NB4 (cell line): Measurements from ENCODE around the gene C2CD2.

Experiments
- DNase-seq: peaks from one replicate; pipeline ENCODE4 v3.0.0; 2010; ENCODE audit warnings: low read depth
- H3K4me3 ChIP-seq: one replicate; pipeline ENCODE4 v1.5.1; 2011; ENCODE audit warnings: mild to moderate bottlenecking, low read depth, low read length, moderate library complexity
- MYC ChIP-seq: IDR thresholded peaks from 2 replicates; pipeline ENCODE4 v1.6.1; 2011; ENCODE audit warnings: low read depth, low read length
- POLR2A ChIP-seq: IDR thresholded peaks from 2 replicates; pipeline ENCODE4 v1.6.1; 2011; ENCODE audit warnings: mild to moderate bottlenecking; ENCODE audit not compliant: insufficient read length; ENCODE audit errors: extremely low read depth
- TF ChIP-seq, protein P1 (sequence below): IDR thresholded peaks from 2 replicates; pipeline ENCODE4 v1.6.1; 2011; ENCODE audit warnings: low read depth, low read length
- TF ChIP-seq, protein P2 (sequence below): IDR thresholded peaks from one replicate; pipeline ENCODE4 v1.5.1; 2012; ENCODE audit warnings: low read depth, low read length

C2CD2 gene

DNA sequence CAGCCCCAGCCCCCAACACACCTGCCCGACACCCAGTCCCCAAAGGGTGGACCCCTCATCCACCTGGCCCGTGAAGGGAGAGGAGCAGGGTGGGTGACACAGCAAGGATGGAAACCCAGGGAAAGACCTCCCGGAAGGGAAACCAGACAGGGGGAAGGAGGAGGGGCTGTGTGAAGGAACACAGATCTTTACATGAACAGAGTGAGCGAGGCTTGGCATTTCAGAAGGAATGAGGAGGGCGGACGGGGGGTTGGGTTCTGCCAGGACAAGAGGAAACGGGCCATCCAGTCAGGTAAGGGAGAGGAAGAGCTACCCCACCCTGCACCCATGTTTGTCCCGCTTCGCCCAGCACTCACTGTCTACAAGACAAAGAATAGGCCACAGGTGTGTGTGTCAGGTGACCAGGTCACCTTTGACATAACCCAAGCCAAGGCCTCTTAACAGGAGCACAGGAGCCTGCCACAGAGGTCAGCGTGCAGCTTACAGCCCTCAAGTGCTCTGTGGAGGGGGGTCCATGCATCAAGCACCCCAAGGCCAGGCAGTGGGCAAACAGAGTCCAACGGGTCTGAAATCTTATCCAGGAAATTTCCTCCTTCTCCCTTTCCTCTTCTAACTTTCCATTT, 56.7 kb downstream of the C2CD2 start:
- DNase-seq, result no peak
- TF ChIP-seq MYC (no peak), POLR2A (no peak)
- TF ChIP-seq, protein P1, sequence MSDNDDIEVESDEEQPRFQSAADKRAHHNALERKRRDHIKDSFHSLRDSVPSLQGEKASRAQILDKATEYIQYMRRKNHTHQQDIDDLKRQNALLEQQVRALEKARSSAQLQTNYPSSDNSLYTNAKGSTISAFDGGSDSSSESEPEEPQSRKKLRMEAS, result no peak
- TF ChIP-seq, protein P2, sequence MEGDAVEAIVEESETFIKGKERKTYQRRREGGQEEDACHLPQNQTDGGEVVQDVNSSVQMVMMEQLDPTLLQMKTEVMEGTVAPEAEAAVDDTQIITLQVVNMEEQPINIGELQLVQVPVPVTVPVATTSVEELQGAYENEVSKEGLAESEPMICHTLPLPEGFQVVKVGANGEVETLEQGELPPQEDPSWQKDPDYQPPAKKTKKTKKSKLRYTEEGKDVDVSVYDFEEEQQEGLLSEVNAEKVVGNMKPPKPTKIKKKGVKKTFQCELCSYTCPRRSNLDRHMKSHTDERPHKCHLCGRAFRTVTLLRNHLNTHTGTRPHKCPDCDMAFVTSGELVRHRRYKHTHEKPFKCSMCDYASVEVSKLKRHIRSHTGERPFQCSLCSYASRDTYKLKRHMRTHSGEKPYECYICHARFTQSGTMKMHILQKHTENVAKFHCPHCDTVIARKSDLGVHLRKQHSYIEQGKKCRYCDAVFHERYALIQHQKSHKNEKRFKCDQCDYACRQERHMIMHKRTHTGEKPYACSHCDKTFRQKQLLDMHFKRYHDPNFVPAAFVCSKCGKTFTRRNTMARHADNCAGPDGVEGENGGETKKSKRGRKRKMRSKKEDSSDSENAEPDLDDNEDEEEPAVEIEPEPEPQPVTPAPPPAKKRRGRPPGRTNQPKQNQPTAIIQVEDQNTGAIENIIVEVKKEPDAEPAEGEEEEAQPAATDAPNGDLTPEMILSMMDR, result no peak
- no peak overlapping the region for H3K4me3 ChIP-seq

DNA sequence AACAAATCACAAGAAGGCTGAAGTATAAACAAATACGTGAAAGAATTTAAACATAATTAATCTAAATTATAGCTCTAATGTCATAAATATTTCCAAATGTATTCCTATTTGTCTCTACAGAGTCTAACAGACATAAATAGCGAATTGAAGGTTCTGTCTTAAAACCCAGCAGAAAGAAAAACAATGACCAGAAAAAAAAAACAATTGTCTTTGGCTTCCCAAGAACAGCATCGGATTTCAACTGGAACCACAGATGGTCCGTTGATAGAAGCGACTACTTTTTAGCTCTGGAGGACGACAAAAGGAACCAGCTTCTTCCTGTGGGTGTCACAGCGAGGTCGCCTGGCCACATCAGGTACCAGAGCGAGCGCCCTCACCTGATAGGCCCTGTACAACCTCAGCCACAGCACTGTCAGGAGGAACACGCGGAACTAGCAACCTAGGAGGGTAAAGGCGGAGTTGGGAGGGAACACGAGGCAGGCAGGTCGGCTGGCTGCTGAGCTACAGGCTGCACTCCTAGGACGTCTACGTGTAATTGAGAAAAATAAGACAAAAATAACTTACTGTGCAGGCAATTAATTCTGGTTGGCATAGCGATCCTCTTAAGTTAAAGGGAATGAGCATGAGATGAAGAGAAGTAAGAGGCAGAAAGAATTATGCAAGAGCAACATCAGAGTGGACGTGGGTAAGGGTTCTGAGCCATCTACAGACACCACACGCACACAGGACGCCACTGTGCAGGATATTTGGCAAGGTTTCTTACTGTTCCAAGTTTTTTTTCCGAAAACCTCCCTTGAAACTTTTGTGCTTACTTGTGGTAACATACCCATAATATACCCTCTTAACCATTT, 58.0 kb downstream of the C2CD2 start:
- no peak overlapping the region for H3K4me3 ChIP-seq
- TF ChIP-seq POLR2A, result no peak
- no peak for DNase-seq

DNA sequence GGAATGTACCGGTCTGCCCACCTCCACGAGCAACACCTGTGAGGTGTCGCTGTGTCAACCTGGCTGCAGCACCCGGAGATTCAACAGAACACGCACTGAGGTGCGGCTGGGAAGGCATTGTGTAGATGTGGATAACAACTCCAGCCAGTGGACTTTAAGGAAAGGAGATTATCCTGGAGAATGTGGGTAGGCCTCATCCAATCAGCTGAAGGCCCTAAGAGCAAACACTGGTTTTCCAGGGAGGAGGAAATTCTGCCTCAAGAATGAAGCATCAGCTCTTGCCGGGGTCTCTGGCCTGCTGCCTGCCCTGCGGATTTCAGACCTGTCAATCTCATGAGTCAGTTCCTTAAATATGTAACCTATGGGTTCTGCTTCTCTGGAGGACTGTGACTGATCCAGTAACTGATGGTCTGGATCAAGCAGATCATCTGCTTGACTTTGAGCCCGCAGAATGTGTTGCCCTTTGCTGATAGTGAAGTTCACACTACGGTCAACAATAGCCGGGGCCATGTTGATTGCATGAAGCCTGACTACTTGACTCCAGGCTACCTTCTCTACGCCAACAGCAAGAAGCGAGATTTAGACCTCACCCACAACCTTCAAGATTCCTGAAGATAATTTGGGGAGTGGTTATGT, 58.8 kb downstream of the C2CD2 start:
- no peak overlapping the region for H3K4me3 ChIP-seq
- DNase-seq, result no peak
- TF ChIP-seq MYC (no peak), POLR2A (no peak)
- TF ChIP-seq, protein P1, result no peak
- TF ChIP-seq, protein P2, result no peak

DNA sequence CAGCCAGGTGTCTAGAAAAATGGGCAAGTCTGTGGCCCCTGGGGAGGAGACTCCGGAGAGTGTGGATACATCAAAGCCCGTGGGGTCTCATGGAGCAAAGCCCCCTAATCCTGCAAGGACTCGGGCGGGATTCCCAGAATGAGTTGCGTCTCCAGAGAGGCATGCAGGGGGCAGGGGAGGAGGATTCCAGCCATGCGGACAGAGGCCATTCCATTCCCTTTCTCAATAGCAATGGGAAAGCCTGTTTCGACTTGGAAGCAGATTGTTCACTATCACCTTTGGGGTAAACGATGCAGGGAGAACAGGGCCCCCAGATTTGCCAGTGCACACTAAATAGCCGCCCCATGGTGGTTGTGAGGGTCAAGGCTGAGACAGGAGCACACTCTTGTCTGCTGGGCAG, 59.3 kb downstream of the C2CD2 start:
- no peak for DNase-seq
- TF ChIP-seq MYC, result no peak
- TF ChIP-seq, protein P1, result no peak
- TF ChIP-seq, protein P2, result no peak
- TF ChIP-seq POLR2A, result no peak
- H3K4me3 ChIP-seq, result no peak overlapping the region

DNA sequence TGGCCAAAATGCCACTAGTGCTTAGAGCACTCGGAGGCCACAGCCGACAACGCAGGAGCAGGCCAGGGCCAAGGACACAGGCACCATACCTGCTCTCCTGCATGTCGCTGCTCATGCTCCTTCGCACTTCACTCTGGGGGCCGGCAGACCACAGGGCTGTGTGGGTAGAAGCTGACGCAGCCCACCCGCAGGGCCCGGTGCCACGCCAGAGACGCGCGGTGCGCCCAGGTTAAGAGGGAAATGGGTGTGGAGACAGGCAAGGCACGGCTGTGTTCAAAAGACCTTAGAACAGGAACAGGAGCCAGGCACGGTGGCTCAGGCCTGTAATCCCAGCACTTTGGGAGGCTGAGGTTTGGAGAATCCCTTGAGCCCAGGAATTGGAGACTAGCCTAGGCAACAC, 61.1 kb downstream of the C2CD2 start:
- no peak for DNase-seq
- TF ChIP-seq, protein P1, result no peak
- no peak for TF ChIP-seq POLR2A
- TF ChIP-seq, protein P2, result no peak
- no peak for TF ChIP-seq MYC
- H3K4me3 ChIP-seq, result no peak overlapping the region

DNA sequence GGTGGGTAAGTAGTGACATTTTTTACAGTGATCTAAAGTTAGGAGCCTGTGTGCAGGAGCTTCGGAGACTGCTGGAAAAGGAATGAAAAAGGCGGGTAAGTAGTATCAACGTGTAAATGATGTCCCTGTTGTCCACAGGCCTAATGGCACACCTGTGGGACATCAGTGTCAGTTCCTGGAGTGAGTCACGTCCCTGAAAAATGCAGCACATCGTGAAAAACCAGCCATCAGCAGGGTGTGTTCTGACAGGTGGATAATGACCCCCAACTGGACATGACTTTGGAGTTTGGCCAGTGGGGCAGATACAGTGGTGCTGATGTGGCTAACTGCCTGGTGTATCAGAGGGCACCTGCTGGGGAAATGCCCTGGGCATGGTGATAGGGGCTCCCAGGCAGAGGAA, 62.7 kb downstream of the C2CD2 start:
- TF ChIP-seq MYC, result no peak
- TF ChIP-seq, protein P1, result no peak
- TF ChIP-seq POLR2A, result no peak
- TF ChIP-seq, protein P2, result no peak
- H3K4me3 ChIP-seq, result no peak overlapping the region
- no peak for DNase-seq
